Gastrocnemius medialis (tissue), 4 donors: ENCODE results near the gene HOXA6. TPM values are rescaled to one million over a fixed set of nuclear protein-coding genes. Genes with fewer than 3 reads are reported as not detected.
A peak's percentile ranks its signal among the peaks of the same experiment; 100 is the strongest.

ENCODE experiments used
- ATAC-seq, 2 donors: fragments of 150-250 bp; one replicate each; pipeline ENCODE4 v1.9.1; 2016
- DNase-seq, 2 donors: peaks; one replicate each; pipeline ENCODE4 v3.0.0-alpha.2; 2019
- H3K27ac ChIP-seq, 4 donors: fragments of 200-600 bp; sonication (generic); 1 replicate in 1 of 4; 2 replicates in 3 of 4; pipeline ENCODE4 v1.5.1; 2016 to 2018; ENCODE audit warnings: mild to moderate bottlenecking in 2 of 4, moderate library complexity in 1 of 4
- H3K27me3 ChIP-seq, 3 donors: fragments of 200-600 bp; sonication (generic) in 2 of 3; 1 replicate in 1 of 3; 2 replicates in 2 of 3; pipeline versions ENCODE4 v1.5.1 to v1.6.0; 2016 to 2019; ENCODE audit warnings: mild to moderate bottlenecking in 1 of 3, moderate library complexity in 1 of 3
- H3K36me3 ChIP-seq, 2 donors: fragments of 200-600 bp; sonication (generic) in 1 of 2; one replicate each; pipeline ENCODE4 v1.5.1; 2017 to 2018
- H3K4me1 ChIP-seq, 2 donors: fragments of 200-600 bp; sonication (generic) in 1 of 2; one replicate each; pipeline ENCODE4 v1.5.1; 2016 to 2017; ENCODE audit warnings: mild to moderate bottlenecking in 2 of 2
- H3K4me3 ChIP-seq, 4 donors: fragments of 200-600 bp; sonication (generic) in 3 of 4; 1 replicate in 1 of 4; 2 replicates in 3 of 4; pipeline ENCODE4 v1.5.1; 2016 to 2019; ENCODE audit warnings: mild to moderate bottlenecking in 2 of 4
- H3K9me3 ChIP-seq, 3 donors: fragments of 200-600 bp; sonication (generic) in 2 of 3; 1 replicate in 1 of 3; 2 replicates in 2 of 3; pipeline ENCODE4 v1.5.1; 2016 to 2019
- POLR2A ChIP-seq, 2 donors: fragments of 450-650 bp; IDR thresholded peaks; one replicate each; pipeline ENCODE4 v1.6.1; 2017; ENCODE audit warnings: antibody characterized with exemption in 2 of 2, mild to moderate bottlenecking in 2 of 2, moderate library complexity in 2 of 2
- in situ Hi-C, 4 donors: fragments of 200-750 bp; cut with MboI; loops; one replicate each; pipeline versions ENCODE4 v1.15.0 to v1.8.0; 2017; ENCODE audit warnings: low sequenced_read_pairs in 4 of 4
- intact Hi-C: fragments of 100-400 bp; cut with DNase I; formaldehyde crosslinking; loops from one replicate; pipeline ENCODE4 v1.15.1; 2023; ENCODE audit warnings: low total_unique reads
- total RNA-seq, 4 donors: library from RNA; depleted of rRNA; stranded (reverse); fragments of >200 nt; gene quantifications; one replicate each; pipeline versions ENCODE4 v1.1.0 to v1.2.3, GENCODE V29; 2016
- TF ChIP-seq, protein P1 (sequence below), 5 experiments: fragments of 450-650 bp in 3 of 5; fragments of 200-600 bp in 2 of 5; sonication (generic) in 2 of 5; IDR thresholded peaks in 4 of 5; conservative IDR thresholded peaks in 1 of 5; 1 replicate in 4 of 5; 2 replicates in 1 of 5; pipeline ENCODE4 v1.5.1; 2016 to 2019; ENCODE audit warnings: antibody characterized with exemption in 5 of 5, mild to moderate bottlenecking in 3 of 5, moderate library complexity in 3 of 5

HOXA6 gene
- total RNA-seq, 4 donors from 2014 or later: 2.6 to 5.6 (median 4.2) TPM

DNA sequence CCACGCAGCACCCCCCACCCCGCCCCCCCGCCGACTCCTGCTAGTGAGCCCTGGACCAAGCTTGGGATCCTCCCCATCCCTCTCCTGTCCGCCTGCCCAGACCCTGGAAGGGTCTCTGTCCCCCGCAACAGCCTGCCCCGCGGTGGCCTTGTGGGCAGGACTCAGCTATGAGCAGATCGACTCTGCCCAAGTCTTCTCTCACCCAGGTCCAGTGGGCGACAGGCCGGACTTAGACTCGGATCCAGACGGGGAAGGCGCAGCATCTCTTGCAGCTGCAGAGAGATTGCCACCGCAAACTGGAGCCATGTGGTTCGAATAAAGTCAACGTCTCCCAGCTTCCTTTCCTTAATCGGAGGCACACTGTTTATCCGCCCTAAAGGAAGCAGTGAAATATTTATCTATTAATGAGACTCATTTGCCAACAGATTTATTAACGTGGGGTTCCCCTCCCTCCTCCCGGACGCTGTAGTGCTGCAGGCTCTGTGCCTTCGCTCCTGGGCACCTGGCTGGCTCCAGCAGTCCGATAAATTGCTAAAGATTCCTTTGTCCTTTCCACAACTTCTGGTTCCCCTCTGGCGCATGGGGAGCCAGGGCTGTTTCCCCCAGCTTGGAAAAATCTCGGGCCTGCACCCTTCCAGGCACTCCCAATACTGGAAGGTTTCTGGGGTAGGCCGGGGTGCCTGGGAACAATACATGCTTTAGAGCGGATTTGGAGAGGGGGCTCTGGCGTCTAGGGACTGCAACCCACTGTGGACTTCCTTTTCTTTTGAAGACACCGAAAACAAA lies 9.5 kb upstream of the HOXA6 start:
- intact Hi-C loops (loop anchor here (1.0 kb wide), 1 partner anchor 8 kb away; the partner anchor contains the start of gene HOXA9), in situ Hi-C loops (loop anchor here in 2 of 4 donors (10.0 to 25.0 kb wide), 3 partner anchors 782 to 945 kb away; partner anchors contain the start of genes CBX3 (in 1 of the 2) and HNRNPA2B1 (in 1 of the 2))
- no peaks in the 10 kb centered on the region for H3K36me3 ChIP-seq
- peaks cover 13 to 26% of the 10 kb centered on the region in 2 donors for H3K4me1 ChIP-seq
- TF ChIP-seq, protein P1, sequence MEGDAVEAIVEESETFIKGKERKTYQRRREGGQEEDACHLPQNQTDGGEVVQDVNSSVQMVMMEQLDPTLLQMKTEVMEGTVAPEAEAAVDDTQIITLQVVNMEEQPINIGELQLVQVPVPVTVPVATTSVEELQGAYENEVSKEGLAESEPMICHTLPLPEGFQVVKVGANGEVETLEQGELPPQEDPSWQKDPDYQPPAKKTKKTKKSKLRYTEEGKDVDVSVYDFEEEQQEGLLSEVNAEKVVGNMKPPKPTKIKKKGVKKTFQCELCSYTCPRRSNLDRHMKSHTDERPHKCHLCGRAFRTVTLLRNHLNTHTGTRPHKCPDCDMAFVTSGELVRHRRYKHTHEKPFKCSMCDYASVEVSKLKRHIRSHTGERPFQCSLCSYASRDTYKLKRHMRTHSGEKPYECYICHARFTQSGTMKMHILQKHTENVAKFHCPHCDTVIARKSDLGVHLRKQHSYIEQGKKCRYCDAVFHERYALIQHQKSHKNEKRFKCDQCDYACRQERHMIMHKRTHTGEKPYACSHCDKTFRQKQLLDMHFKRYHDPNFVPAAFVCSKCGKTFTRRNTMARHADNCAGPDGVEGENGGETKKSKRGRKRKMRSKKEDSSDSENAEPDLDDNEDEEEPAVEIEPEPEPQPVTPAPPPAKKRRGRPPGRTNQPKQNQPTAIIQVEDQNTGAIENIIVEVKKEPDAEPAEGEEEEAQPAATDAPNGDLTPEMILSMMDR (IDR thresholded peaks at IDR 0.05 in 4 of 5, conservative IDR thresholded peaks at IDR 0.05 in 1 of 5): no peak
- TF ChIP-seq POLR2A (IDR thresholded peaks at IDR 0.05): no peak
- H3K9me3 ChIP-seq: no peaks in the 10 kb centered on the region
- H3K27me3 ChIP-seq: no peaks in the 10 kb centered on the region
- H3K4me3 ChIP-seq: peak overlapping the region; percentile 63 to 96 (median 81)
- peak in 1 of 2 donors; percentile 15 for DNase-seq
- no peak for ATAC-seq
- H3K27ac ChIP-seq: peak overlapping the region; percentile 83 to 97 (median 90)

DNA sequence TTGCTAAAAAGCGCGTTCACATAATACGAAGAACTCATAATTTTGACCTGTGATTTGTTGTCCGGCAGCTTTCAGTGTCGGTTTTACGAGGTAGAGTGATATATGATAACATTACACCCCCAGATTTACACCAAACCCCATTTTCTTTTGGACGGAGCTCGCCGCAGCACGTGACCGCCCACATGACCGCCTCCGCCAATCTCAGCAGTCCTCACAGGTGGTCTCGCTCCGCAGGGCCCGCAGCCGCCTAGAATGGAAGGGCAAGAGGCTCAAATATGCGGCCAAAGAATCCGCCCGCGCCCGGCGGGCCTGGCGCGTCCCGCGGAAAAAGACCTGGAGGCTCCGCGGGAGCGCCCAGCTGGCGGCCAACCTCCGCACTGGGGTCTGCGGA lies 8.9 kb upstream of the HOXA6 start, which contains the start of gene HOXA7:
Gene HOXA7 (minus strand): TSS at position 168 of the 391 bp plus-strand sequence. CDS start 130 bp downstream, at position 38.
- peak; percentile 74 to 86 for DNase-seq
- Histone ChIP-seq H3K27me3 (no peaks in the 10 kb centered on the region), H3K9me3 (no peaks in the 10 kb centered on the region), H3K4me1 (peaks cover 17 to 28% of the 10 kb centered on the region in 2 donors), H3K4me3 (peak within 1 kb of the TSS; percentile 63 to 96 (median 81)), H3K36me3 (no peaks in the 10 kb centered on the region), H3K27ac (peak within 1 kb of the TSS; percentile 83 to 97 (median 90))
- ATAC-seq: peak; percentile 68 to 72
- TF ChIP-seq, protein P1 (IDR thresholded peaks at IDR 0.05 in 4 of 5, conservative IDR thresholded peaks at IDR 0.05 in 1 of 5): no peak
- peak; percentile 6 to 12 for TF ChIP-seq POLR2A (IDR thresholded peaks at IDR 0.05)
- intact Hi-C loops: loop anchor here (1.0 kb wide), 1 partner anchor 9 kb away; the partner anchor contains the start of gene HOXA9
- in situ Hi-C loops: loop anchor here in 2 of 4 donors (10.0 to 25.0 kb wide), 3 partner anchors 782 to 944 kb away; partner anchors contain the start of genes CBX3 (in 1 of the 2) and HNRNPA2B1 (in 1 of the 2)

DNA sequence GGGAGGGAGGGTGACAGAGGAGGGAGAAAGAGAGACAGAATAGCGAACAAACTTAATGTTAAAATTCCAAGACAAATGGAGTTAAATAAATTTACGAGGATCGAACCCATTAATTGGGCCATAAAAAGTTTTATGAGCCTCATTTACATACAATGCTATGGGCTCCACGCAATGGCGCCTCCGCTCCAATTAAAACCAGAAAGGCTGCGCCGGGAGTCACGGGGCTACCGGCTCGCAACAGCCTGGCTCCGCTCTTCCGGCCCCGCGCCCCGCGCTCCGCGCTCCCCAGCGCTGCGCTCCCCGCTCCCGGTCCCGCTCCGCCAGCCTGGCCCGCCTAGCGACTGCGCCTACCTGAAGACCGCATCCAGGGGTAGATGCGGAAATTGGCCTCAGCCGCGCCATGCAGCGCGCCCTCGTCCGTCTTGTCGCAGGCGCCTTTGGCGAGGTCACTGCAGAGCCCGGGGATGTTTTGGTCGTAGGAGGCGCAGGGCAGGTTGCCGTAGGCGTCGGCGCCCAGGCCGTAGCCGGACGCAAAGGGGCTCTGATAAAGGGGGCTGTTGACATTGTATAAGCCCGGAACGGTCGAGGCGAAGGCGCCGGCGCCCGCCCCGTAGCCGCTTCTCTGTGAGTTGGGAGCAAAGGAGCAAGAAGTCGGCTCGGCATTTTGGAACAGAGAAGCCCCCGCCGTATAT lies 8.4 kb upstream of the HOXA6 start:
- intact Hi-C loops (loop anchor here (1.0 kb wide), 1 partner anchor 9 kb away; the partner anchor contains the start of gene HOXA9), in situ Hi-C loops (loop anchor here in 2 of 4 donors (10.0 to 25.0 kb wide), 3 partner anchors 781 to 944 kb away; partner anchors contain the start of genes CBX3 (in 1 of the 2) and HNRNPA2B1 (in 1 of the 2))
- peaks cover 22 to 27% of the 10 kb centered on the region in 2 donors for H3K4me1 ChIP-seq
- no peaks in the 10 kb centered on the region for H3K9me3 ChIP-seq
- no peaks in the 10 kb centered on the region for H3K36me3 ChIP-seq
- H3K27ac ChIP-seq: peak overlapping the region; percentile 83 to 97 (median 90)
- peak overlapping the region; percentile 63 to 96 (median 81) for H3K4me3 ChIP-seq
- no peaks in the 10 kb centered on the region for H3K27me3 ChIP-seq
- peak; percentile 47 to 49 for ATAC-seq
- TF ChIP-seq, protein P1 (IDR thresholded peaks at IDR 0.05 in 4 of 5, conservative IDR thresholded peaks at IDR 0.05 in 1 of 5): peak in 1 of 5 experiments; percentile 32
- TF ChIP-seq POLR2A (IDR thresholded peaks at IDR 0.05): peak; percentile 13 to 51
- DNase-seq: peak in 1 of 2 donors; percentile 45
